RKO (cell line): Measurements from ENCODE around the gene INPP4B.
"Not testable (repeated sequence)": the region's sequence is repeated elsewhere in the genome, so short reads cannot be mapped to it uniquely, and the experiment has no call there.

Experiments
- DNase-seq: peaks from one replicate; pipeline ENCODE4 v3.0.0-alpha.2; 2016; ENCODE audit warnings: low spot score

INPP4B gene

GRCh38 chr4:142407596-142407995, 438.5 kb downstream of the INPP4B start:
- no peak for DNase-seq

GRCh38 chr4:142406917-142407501, 439.1 kb downstream of the INPP4B start:
- DNase-seq, result no peak

GRCh38 chr4:142406499-142406835, 439.6 kb downstream of the INPP4B start:
- no peak for DNase-seq

- no peak for DNase-seq
Measured at GRCh38 chr4:142405695-142406498, 440.2 kb downstream of the INPP4B start.

GRCh38 chr4:142405021-142405694, 440.9 kb downstream of the INPP4B start:
- no peak for DNase-seq

- no peak for DNase-seq
Measured at GRCh38 chr4:142404191-142404611, 441.9 kb downstream of the INPP4B start.

- no peak for DNase-seq
Measured at GRCh38 chr4:142402900-142403299, 443.2 kb downstream of the INPP4B start.

- no peak for DNase-seq
Measured at GRCh38 chr4:142402156-142402555, 443.9 kb downstream of the INPP4B start.

- not testable (repeated sequence) for DNase-seq
Measured at GRCh38 chr4:142397364-142397991, 448.6 kb downstream of the INPP4B start.

GRCh38 chr4:142396279-142396678, 449.8 kb downstream of the INPP4B start:
- DNase-seq, result no peak

GRCh38 chr4:142393127-142393526, 453.0 kb downstream of the INPP4B start:
- DNase-seq, result no peak

- no peak for DNase-seq
Measured at GRCh38 chr4:142386856-142387255, 459.2 kb downstream of the INPP4B start.

- DNase-seq, result no peak
Measured at GRCh38 chr4:142386449-142386848, 459.7 kb downstream of the INPP4B start.

- DNase-seq, result no peak
Measured at GRCh38 chr4:142383800-142384470, 462.2 kb downstream of the INPP4B start.

- DNase-seq, result no peak
Measured at GRCh38 chr4:142383354-142383753, 462.7 kb downstream of the INPP4B start.

GRCh38 chr4:142380052-142380602, 466.0 kb downstream of the INPP4B start:
- DNase-seq, result no peak

GRCh38 chr4:142379277-142380051, 466.6 kb downstream of the INPP4B start:
- peak; percentile 13 for DNase-seq

- DNase-seq, result no peak
Measured at GRCh38 chr4:142378179-142378578, 467.9 kb downstream of the INPP4B start.

- no peak for DNase-seq
Measured at GRCh38 chr4:142377342-142378091, 468.6 kb downstream of the INPP4B start.

- DNase-seq, result no peak
Measured at GRCh38 chr4:142376204-142376603, 469.9 kb downstream of the INPP4B start.
